PC-9 (cell line): Measurements from ENCODE around the gene CPEB3. TPM values are rescaled to one million over a fixed set of nuclear protein-coding genes. Genes with fewer than 3 reads are reported as not detected.

Source experiments
- BruUV-seq: library from RNA; stranded (reverse); fragments of 400-500 nt; replicated peaks from 2 replicates; lab custom pipeline; 2021; lab: Mats Ljungman, UMichigan
- CTCF ChIA-PET: fragments of 300-600 bp; sonication (Branson Sonifier 250); formaldehyde crosslinking; loops from one replicate; lab custom pipeline; 2022; ENCODE audit warnings: antibody characterized with exemption; lab: Charles Lee
- POLR2A ChIA-PET: fragments of 300-600 bp; sonication (Branson Sonifier 250); formaldehyde crosslinking; loops from one replicate; lab custom pipeline; 2022; ENCODE audit warnings: antibody characterized with exemption; ENCODE audit not compliant: unreplicated experiment; lab: Charles Lee
- DNase-seq, 2 experiments: peaks; one replicate each; pipeline versions ENCODE4 v3.0.0 to v3.0.0-alpha.2; 2015 to 2022; ENCODE audit warnings: mixed read lengths in 1 of 2
- H2AFZ ChIP-seq: fragments of 200-600 bp; sonication (generic); 2 replicates; pipeline ENCODE4 v1.8.1; 2017; ENCODE audit warnings: antibody characterized with exemption
- H3F3A ChIP-seq: fragments of 200-600 bp; sonication (generic); 2 replicates; pipeline ENCODE4 v1.8.1; 2017; ENCODE audit warnings: antibody characterized with exemption, mild to moderate bottlenecking, low read depth; ENCODE audit not compliant: insufficient read depth
- H3K27ac ChIP-seq: fragments of 200-600 bp; sonication (generic); 2 replicates; pipeline ENCODE4 v1.6.1; 2016; ENCODE audit warnings: mixed run types
- H3K27me3 ChIP-seq: fragments of 200-600 bp; sonication (generic); 2 replicates; pipeline ENCODE4 v1.6.1; 2016; ENCODE audit warnings: low read depth, mixed run types; ENCODE audit not compliant: insufficient read depth
- H3K36me3 ChIP-seq: fragments of 200-600 bp; sonication (generic); 2 replicates; pipeline ENCODE4 v1.6.1; 2016; ENCODE audit warnings: low read depth, mixed run types
- H3K4me1 ChIP-seq: fragments of 200-600 bp; sonication (generic); replicated peaks from 2 replicates; pipeline ENCODE4 v1.6.1; 2016; ENCODE audit warnings: mixed run types; ENCODE audit not compliant: insufficient read depth
- H3K4me2 ChIP-seq: fragments of 200-600 bp; sonication (generic); 2 replicates; pipeline ENCODE4 v1.6.1; 2017; ENCODE audit warnings: mixed run types
- H3K4me3 ChIP-seq: fragments of 200-600 bp; sonication (generic); 2 replicates; pipeline ENCODE4 v1.6.1; 2016; ENCODE audit warnings: mixed run types
- H3K79me2 ChIP-seq: fragments of 200-600 bp; sonication (generic); 2 replicates; pipeline ENCODE4 v1.6.1; 2017; ENCODE audit warnings: low read depth, mixed run types
- H3K9me2 ChIP-seq: fragments of 200-600 bp; sonication (generic); 2 replicates; pipeline ENCODE4 v1.8.1; 2017; ENCODE audit warnings: mild to moderate bottlenecking; ENCODE audit not compliant: insufficient read depth
- H3K9me3 ChIP-seq: fragments of 200-600 bp; sonication (generic); 2 replicates; pipeline ENCODE4 v1.8.1; 2016; ENCODE audit warnings: low read depth; ENCODE audit not compliant: insufficient read depth
- H4K20me1 ChIP-seq: fragments of 200-600 bp; sonication (generic); 2 replicates; pipeline ENCODE4 v1.8.1; 2017; ENCODE audit not compliant: insufficient read depth
- CTCF ChIP-seq: fragments of 200-600 bp; sonication (generic); conservative IDR thresholded peaks from 2 replicates; pipeline ENCODE4 v1.6.1; 2017; ENCODE audit warnings: mixed run types, antibody characterized with exemption, mild to moderate bottlenecking, moderate library complexity
- EZH2 ChIP-seq: fragments of 200-600 bp; sonication (generic); IDR thresholded peaks from 2 replicates; pipeline ENCODE4 v1.8.0; 2017; ENCODE audit warnings: antibody characterized with exemption, low read depth
- intact Hi-C: fragments of 100-400 bp; cut with micrococcal nuclease; formaldehyde crosslinking; loops from one replicate; pipeline ENCODE4 v1.10.0; 2022; ENCODE audit not compliant: unreplicated experiment
- total RNA-seq: library from RNA; stranded (reverse); gene quantifications from 2 replicates; pipeline ENCODE4 v1.2.3, GENCODE V29; 2021

CPEB3 gene
- total RNA-seq, 1 experiment from 2014 or later = 1.4 TPM

GRCh38 chr10:92131275-92131820 is 159.5 kb downstream of the CPEB3 start:
- no peaks in the 10 kb centered on the region for H4K20me1 ChIP-seq
- DNase-seq = no peak
- H3K9me2 ChIP-seq = no peaks in the 10 kb centered on the region
- no peak overlapping the region for H3K4me2 ChIP-seq
- intact Hi-C loops = no loop called here
- H2AFZ ChIP-seq = no peak overlapping the region
- no peaks in the 10 kb centered on the region for H3K27me3 ChIP-seq
- no TSS peak for BruUV-seq
- H3K4me3 ChIP-seq = no peak overlapping the region
- no peak overlapping the region for H3K27ac ChIP-seq
- no peaks in the 10 kb centered on the region for H3F3A ChIP-seq
- CTCF ChIA-PET = no interaction called here
- no peaks in the 10 kb centered on the region for H3K79me2 ChIP-seq
- peaks cover 5% of the 10 kb centered on the region; the same call in 1 of the 2 replicates for H3K4me1 ChIP-seq
- no peaks in the 10 kb centered on the region for H3K36me3 ChIP-seq
- H3K9me3 ChIP-seq = no peaks in the 10 kb centered on the region
- POLR2A ChIA-PET = no interaction called here
- TF ChIP-seq EZH2 = no peak
- TF ChIP-seq CTCF = no peak

- ChIA-PET CTCF (interaction anchor here (0.6 kb wide), 1 partner anchor 622 kb away, joined by 8 read pairs; no protein-coding TSS in a partner anchor), POLR2A (no interaction called here)
- intact Hi-C loops = no loop called here
- no peaks in the 10 kb centered on the region for H3K79me2 ChIP-seq
- H4K20me1 ChIP-seq = no peaks in the 10 kb centered on the region
- no peak overlapping the region for H3K4me3 ChIP-seq
- H3K4me2 ChIP-seq = no peak overlapping the region
- H2AFZ ChIP-seq = no peak overlapping the region
- TF ChIP-seq EZH2 (no peak), CTCF (no peak)
- no peak for DNase-seq
- no peaks in the 10 kb centered on the region for H3K9me2 ChIP-seq
- H3K27me3 ChIP-seq = no peaks in the 10 kb centered on the region
- H3K27ac ChIP-seq = no peak overlapping the region
- H3F3A ChIP-seq = no peaks in the 10 kb centered on the region
- peaks cover 11% of the 10 kb centered on the region for H3K4me1 ChIP-seq
- H3K9me3 ChIP-seq = no peaks in the 10 kb centered on the region
- H3K36me3 ChIP-seq = no peaks in the 10 kb centered on the region
- no TSS peak for BruUV-seq
Measured at GRCh38 chr10:92130622-92131274, 160.1 kb downstream of the CPEB3 start.

- Histone ChIP-seq H3F3A (peaks cover 36% of the 10 kb centered on the region), H4K20me1 (no peaks in the 10 kb centered on the region), H3K27ac (no peak overlapping the region), H2AFZ (no peak overlapping the region), H3K4me3 (no peak overlapping the region), H3K4me1 (peaks cover 54% of the 10 kb centered on the region), H3K27me3 (no peaks in the 10 kb centered on the region), H3K79me2 (no peaks in the 10 kb centered on the region), H3K9me2 (no peaks in the 10 kb centered on the region), H3K9me3 (no peaks in the 10 kb centered on the region), H3K4me2 (no peak overlapping the region), H3K36me3 (no peaks in the 10 kb centered on the region)
- ChIA-PET CTCF (no interaction called here), POLR2A (no interaction called here)
- BruUV-seq = no TSS peak
- intact Hi-C loops = no loop called here
- no peak for DNase-seq
- no peak for TF ChIP-seq EZH2
- TF ChIP-seq CTCF = no peak
Measured at GRCh38 chr10:92126100-92126650, 164.7 kb downstream of the CPEB3 start.
